CD14-positive monocyte (primary cell): ENCODE results near the gene REEP1. TPM values are rescaled to one million over a fixed set of nuclear protein-coding genes. Genes with fewer than 3 reads are reported as not detected.
"Not testable (repeated sequence)": the region's sequence is repeated elsewhere in the genome, so short reads cannot be mapped to it uniquely, and the experiment has no call there.

Experiments
- DNase-seq, 3 donors: peaks; one replicate each; pipeline ENCODE4 v3.0.0-alpha.2; 2011 to 2022
- H2AFZ ChIP-seq: 2 replicates; pipeline ENCODE4 v1.6.0; 2012; ENCODE audit warnings: mild to moderate bottlenecking, low read depth, low read length, inconsistent platforms; ENCODE audit not compliant: insufficient read depth, poor library complexity, severe bottlenecking
- H3K27ac ChIP-seq, 2 donors: 1 replicate in 1 of 2; 2 replicates in 1 of 2; pipeline ENCODE4 v1.5.1; 2012 to 2013; ENCODE audit warnings: low read length in 2 of 2, control low read depth in 1 of 2, inconsistent platforms in 1 of 2, low read depth in 1 of 2, mild to moderate bottlenecking in 1 of 2
- H3K27me3 ChIP-seq, 2 donors: one replicate each; pipeline versions ENCODE4 v1.6.0 to v1.6.1; 2011 to 2013; ENCODE audit warnings: low read length in 2 of 2; ENCODE audit not compliant: control insufficient read depth in 2 of 2, insufficient read depth in 2 of 2
- H3K36me3 ChIP-seq, 2 donors: replicated peaks in 1 of 2; 1 replicate in 1 of 2; 2 replicates in 1 of 2; pipeline versions ENCODE4 v1.5.1 to v1.6.1; 2012 to 2013; ENCODE audit warnings: low read length in 2 of 2, control low read depth in 1 of 2, inconsistent platforms in 1 of 2, mild to moderate bottlenecking in 1 of 2; ENCODE audit not compliant: insufficient read depth in 2 of 2, control insufficient read depth in 1 of 2
- H3K4me1 ChIP-seq, 2 donors: 1 replicate in 1 of 2; 2 replicates in 1 of 2; pipeline versions ENCODE4 v1.5.1 to v1.6.1; 2012 to 2013; ENCODE audit warnings: low read length in 2 of 2, control low read depth in 1 of 2, inconsistent platforms in 1 of 2, mild to moderate bottlenecking in 1 of 2, moderate library complexity in 1 of 2; ENCODE audit not compliant: insufficient read depth in 2 of 2, control insufficient read depth in 1 of 2
- H3K4me2 ChIP-seq: replicated peaks from 2 replicates; pipeline ENCODE3; 2012; ENCODE audit warnings: low read length, moderate library complexity, mild to moderate bottlenecking; ENCODE audit not compliant: poor library complexity, severe bottlenecking; ENCODE audit errors: extremely low read depth
- H3K4me3 ChIP-seq, 3 experiments: fragments of 200-600 bp in 1 of 3; sonication (generic) in 1 of 3; replicated peaks in 1 of 3; 1 replicate in 2 of 3; 2 replicates in 1 of 3; pipeline ENCODE4 v1.5.1; 2011 to 2013; ENCODE audit warnings: low read length in 3 of 3, mild to moderate bottlenecking in 3 of 3, control low read depth in 2 of 3, low read depth in 2 of 3, inconsistent platforms in 1 of 3, moderate library complexity in 1 of 3
- H3K79me2 ChIP-seq: 2 replicates; pipeline ENCODE4 v1.6.0; 2012; ENCODE audit warnings: mild to moderate bottlenecking, control low read depth, inconsistent platforms, low read length, moderate library complexity; ENCODE audit not compliant: insufficient read depth
- H3K9ac ChIP-seq: 2 replicates; pipeline ENCODE4 v1.6.0; 2017; ENCODE audit warnings: low read length, mild to moderate bottlenecking; ENCODE audit not compliant: insufficient read depth, poor library complexity, severe bottlenecking
- H3K9me3 ChIP-seq, 2 donors: replicated peaks in 1 of 2; 1 replicate in 1 of 2; 2 replicates in 1 of 2; pipeline versions ENCODE4 v1.5.1 to v1.6.1; 2012 to 2013; ENCODE audit warnings: low read length in 2 of 2, control low read depth in 1 of 2; ENCODE audit not compliant: control insufficient read depth in 1 of 2, insufficient read depth in 1 of 2
- H4K20me1 ChIP-seq: 2 replicates; pipeline ENCODE4 v1.6.0; 2012; ENCODE audit warnings: mild to moderate bottlenecking, low read length, control low read depth, moderate library complexity; ENCODE audit not compliant: insufficient read depth
- H3K27ac Mint-ChIP-seq, 7 donors: one replicate each; pipeline ENCODE4 v1.8.0; 2020; ENCODE audit warnings: mild to moderate bottlenecking in 7 of 7, mixed read lengths in 7 of 7, moderate library complexity in 6 of 7, inconsistent platforms in 2 of 7
- H3K27me3 Mint-ChIP-seq, 3 donors: one replicate each; pipeline ENCODE4 v1.8.0; 2021 to 2022; ENCODE audit warnings: low read depth in 3 of 3, mild to moderate bottlenecking in 3 of 3, mixed read lengths in 3 of 3, moderate library complexity in 3 of 3, inconsistent platforms in 1 of 3
- H3K36me3 Mint-ChIP-seq, 2 donors: one replicate each; pipeline ENCODE4 v1.8.0; 2020; ENCODE audit warnings: mixed read lengths in 2 of 2, inconsistent platforms in 1 of 2, mild to moderate bottlenecking in 1 of 2
- H3K4me1 Mint-ChIP-seq: one replicate; pipeline ENCODE4 v1.8.0; 2020; ENCODE audit warnings: mild to moderate bottlenecking, mixed read lengths
- H3K4me3 Mint-ChIP-seq, 2 donors: one replicate each; pipeline ENCODE4 v1.8.0; 2020; ENCODE audit warnings: mild to moderate bottlenecking in 2 of 2, mixed read lengths in 2 of 2, moderate library complexity in 1 of 2
- H3K9me3 Mint-ChIP-seq, 7 donors: one replicate each; pipeline ENCODE4 v1.8.0; 2020 to 2022; ENCODE audit warnings: mixed read lengths in 7 of 7, mild to moderate bottlenecking in 6 of 7, moderate library complexity in 6 of 7, inconsistent platforms in 2 of 7
- WGBS: methylation state at CpG from one replicate; pipeline ENCODE4 v1.1.5; 2013; ENCODE audit warnings: missing lambda C conversion rate; ENCODE audit not compliant: insufficient coverage; 5-methylcytosine and 5-hydroxymethylcytosine counted together
- intact Hi-C, 2 donors: fragments of 100-400 bp; cut with micrococcal nuclease; formaldehyde crosslinking; loops; one replicate each; pipeline versions ENCODE4 v1.15.0 to v1.15.1; 2023
- polyA plus RNA-seq, 3 donors: library from polyadenylated mRNA; depleted of rRNA in 1 of 3; unstranded in 2 of 3; stranded (reverse) in 1 of 3; fragments of 300-500 nt in 2 of 3; fragments of >200 nt in 1 of 3; fragmentation: Illumina TruSeq in 2 of 3; gene quantifications; 1 replicate in 2 of 3; 2 replicates in 1 of 3; pipeline ENCODE4 v1.2.3, GENCODE V29; 2012 to 2021
- TF ChIP-seq, protein P1 (sequence below): fragments of 200-600 bp; IDR thresholded peaks from one replicate; pipeline ENCODE4 v1.8.0; 2022; ENCODE audit warnings: antibody characterized with exemption, mild to moderate bottlenecking

The REEP1 gene
- polyA plus RNA-seq, 3 donors = not detected

DNA sequence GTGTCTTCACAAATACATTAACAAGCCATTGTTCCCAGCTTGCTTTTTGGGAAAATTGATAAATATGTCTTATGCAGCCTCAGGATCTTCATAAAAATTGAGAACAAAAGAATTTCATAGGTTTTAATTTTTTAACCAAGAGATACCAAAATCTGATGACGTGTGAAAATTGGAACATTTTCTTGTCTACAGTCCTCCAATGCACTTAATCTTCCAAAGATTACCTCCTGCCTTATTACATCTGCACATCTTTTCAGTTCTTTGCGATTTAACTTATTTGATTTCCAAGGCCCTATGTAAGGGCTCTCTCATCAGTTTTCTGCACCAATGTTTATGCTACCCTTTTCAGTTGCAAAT lies 135.1 kb downstream of the REEP1 start:
- TF ChIP-seq, protein P1, sequence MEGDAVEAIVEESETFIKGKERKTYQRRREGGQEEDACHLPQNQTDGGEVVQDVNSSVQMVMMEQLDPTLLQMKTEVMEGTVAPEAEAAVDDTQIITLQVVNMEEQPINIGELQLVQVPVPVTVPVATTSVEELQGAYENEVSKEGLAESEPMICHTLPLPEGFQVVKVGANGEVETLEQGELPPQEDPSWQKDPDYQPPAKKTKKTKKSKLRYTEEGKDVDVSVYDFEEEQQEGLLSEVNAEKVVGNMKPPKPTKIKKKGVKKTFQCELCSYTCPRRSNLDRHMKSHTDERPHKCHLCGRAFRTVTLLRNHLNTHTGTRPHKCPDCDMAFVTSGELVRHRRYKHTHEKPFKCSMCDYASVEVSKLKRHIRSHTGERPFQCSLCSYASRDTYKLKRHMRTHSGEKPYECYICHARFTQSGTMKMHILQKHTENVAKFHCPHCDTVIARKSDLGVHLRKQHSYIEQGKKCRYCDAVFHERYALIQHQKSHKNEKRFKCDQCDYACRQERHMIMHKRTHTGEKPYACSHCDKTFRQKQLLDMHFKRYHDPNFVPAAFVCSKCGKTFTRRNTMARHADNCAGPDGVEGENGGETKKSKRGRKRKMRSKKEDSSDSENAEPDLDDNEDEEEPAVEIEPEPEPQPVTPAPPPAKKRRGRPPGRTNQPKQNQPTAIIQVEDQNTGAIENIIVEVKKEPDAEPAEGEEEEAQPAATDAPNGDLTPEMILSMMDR = no peak
- Mint-ChIP-seq H3K27ac (no peak overlapping the region), H3K4me3 (peak overlapping the region in 1 of 2 donors; percentile 24)

DNA sequence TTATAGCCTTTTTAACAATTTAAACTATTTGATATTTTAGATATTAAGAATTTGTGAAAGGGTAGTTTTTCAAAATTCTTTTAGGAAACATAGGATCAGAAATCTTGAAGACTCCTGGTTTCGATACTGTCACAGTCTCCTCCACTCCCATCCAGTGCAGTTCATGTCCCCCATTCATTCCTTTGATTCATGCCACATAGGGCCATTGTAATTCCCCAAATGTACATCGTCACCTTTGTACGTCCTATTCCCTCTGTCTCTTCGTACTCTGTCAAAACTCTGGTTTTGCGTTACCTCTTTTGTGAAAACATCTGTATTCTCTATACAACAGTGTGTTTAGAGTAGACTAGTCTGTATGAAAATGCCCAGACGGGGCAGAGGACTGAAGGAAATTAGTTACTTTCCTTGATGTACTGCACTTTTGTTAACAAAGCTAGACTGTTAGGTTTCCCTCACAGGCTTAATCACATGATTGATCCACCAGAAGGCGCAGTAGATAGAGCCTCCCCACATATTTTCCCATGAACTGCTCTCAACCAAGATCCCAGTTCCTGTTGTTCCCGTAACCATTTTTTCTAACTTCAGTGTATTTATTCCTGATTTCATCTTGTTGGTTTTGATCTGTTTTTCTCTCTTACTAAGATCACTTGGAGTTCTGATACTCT lies 135.6 kb downstream of the REEP1 start:
- Histone ChIP-seq H4K20me1 (no peaks in the 10 kb centered on the region), H3K27ac (no peak overlapping the region), H3K79me2 (peaks cover 54% of the 10 kb centered on the region), H3K4me2 (no peak overlapping the region), H3K9ac (no peak overlapping the region), H3K9me3 (no peaks in the 10 kb centered on the region), H2AFZ (no peak overlapping the region), H3K4me1 (peaks cover 4 to 12% of the 10 kb centered on the region in 2 donors), H3K4me3 (no peak overlapping the region), H3K27me3 (no peaks in the 10 kb centered on the region), H3K36me3 (peaks cover 14 to 19% of the 10 kb centered on the region in 2 donors)
- intact Hi-C loops = no loop called here
- Mint-ChIP-seq H3K4me1 (peaks cover 9% of the 10 kb centered on the region), H3K9me3 (no peaks in the 10 kb centered on the region), H3K36me3 (peaks cover 27 to 40% of the 10 kb centered on the region in 2 donors), H3K27ac (no peak overlapping the region), H3K27me3 (peaks cover 0 to 1% (median 1%) of the 10 kb centered on the region in 3 donors), H3K4me3 (no peak overlapping the region)
- TF ChIP-seq, protein P1 = no peak
- WGBS = 100% methylated on average over 1 of the region's 8 CpGs
- DNase-seq = no peak

More for the DNA sequence above, 135.1 kb downstream of the REEP1 start:
- Histone ChIP-seq H2AFZ (no peak overlapping the region), H3K27ac (no peak overlapping the region), H3K79me2 (peaks cover 54% of the 10 kb centered on the region), H3K9me3 (no peaks in the 10 kb centered on the region), H4K20me1 (no peaks in the 10 kb centered on the region), H3K4me2 (no peak overlapping the region), H3K4me3 (no peak overlapping the region), H3K4me1 (peaks cover 4 to 12% of the 10 kb centered on the region in 2 donors), H3K27me3 (no peaks in the 10 kb centered on the region), H3K9ac (no peak overlapping the region), H3K36me3 (peaks cover 19 to 24% of the 10 kb centered on the region in 2 donors)
- DNase-seq = no peak
- peaks cover 9% of the 10 kb centered on the region for H3K4me1 Mint-ChIP-seq
- H3K9me3 Mint-ChIP-seq = no peaks in the 10 kb centered on the region
- intact Hi-C loops = no loop called here
- peaks cover 1 to 3% (median 1%) of the 10 kb centered on the region in 3 donors for H3K27me3 Mint-ChIP-seq
- WGBS = no CpG with 5 or more reads among the region's 2 CpGs
- H3K36me3 Mint-ChIP-seq = peaks cover 31 to 45% of the 10 kb centered on the region in 2 donors

DNA sequence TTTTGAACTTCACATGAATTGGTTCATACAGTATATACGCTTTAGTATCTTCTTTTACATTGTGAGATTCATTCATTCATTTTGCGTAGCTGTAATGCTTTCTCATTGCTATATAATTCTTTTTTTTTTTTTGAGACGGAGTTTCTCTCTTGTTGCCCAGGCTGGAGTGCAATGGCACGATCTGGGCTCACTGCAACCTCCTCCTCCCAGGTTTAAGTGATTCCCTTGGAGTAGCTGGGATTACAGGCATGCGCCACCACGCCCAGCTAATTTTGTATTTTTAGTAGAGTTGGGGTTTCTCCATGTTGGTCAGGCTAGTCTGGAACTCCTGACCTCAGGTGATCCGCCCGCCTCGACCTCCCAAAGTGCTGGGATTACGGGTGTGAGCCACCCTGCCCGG lies 136.9 kb downstream of the REEP1 start:
- peaks cover 54% of the 10 kb centered on the region for H3K79me2 ChIP-seq
- H3K9me3 Mint-ChIP-seq, intact Hi-C loops, H3K27me3 ChIP-seq, H2AFZ ChIP-seq, DNase-seq, H3K4me3 Mint-ChIP-seq, H3K36me3 ChIP-seq, H3K27ac ChIP-seq, H3K9ac ChIP-seq, H4K20me1 ChIP-seq, H3K27ac Mint-ChIP-seq, H3K9me3 ChIP-seq, H3K4me2 ChIP-seq, H3K4me3 ChIP-seq, H3K27me3 Mint-ChIP-seq: not testable (repeated sequence)
- H3K4me1 ChIP-seq = peaks cover 12 to 21% of the 10 kb centered on the region in 2 donors
- WGBS = 100% methylated on average over 5 of the region's 11 CpGs
- H3K4me1 Mint-ChIP-seq = peaks cover 17% of the 10 kb centered on the region
- H3K36me3 Mint-ChIP-seq = peaks cover 18 to 27% of the 10 kb centered on the region in 2 donors
